HG03565 (cell line): ENCODE measurements around the gene SLC16A4.
"Not testable (repeated sequence)": the region's sequence is repeated elsewhere in the genome, so short reads cannot be mapped to it uniquely, and the experiment has no call there.

ENCODE experiments used
- ATAC-seq: cut with Tn5 transposase; IDR thresholded peaks from one replicate; pipeline ENCODE4 v1.9.1; 2021; ENCODE audit warnings: mild to moderate bottlenecking, moderate library complexity; ENCODE audit not compliant: unreplicated experiment

SLC16A4 gene

DNA sequence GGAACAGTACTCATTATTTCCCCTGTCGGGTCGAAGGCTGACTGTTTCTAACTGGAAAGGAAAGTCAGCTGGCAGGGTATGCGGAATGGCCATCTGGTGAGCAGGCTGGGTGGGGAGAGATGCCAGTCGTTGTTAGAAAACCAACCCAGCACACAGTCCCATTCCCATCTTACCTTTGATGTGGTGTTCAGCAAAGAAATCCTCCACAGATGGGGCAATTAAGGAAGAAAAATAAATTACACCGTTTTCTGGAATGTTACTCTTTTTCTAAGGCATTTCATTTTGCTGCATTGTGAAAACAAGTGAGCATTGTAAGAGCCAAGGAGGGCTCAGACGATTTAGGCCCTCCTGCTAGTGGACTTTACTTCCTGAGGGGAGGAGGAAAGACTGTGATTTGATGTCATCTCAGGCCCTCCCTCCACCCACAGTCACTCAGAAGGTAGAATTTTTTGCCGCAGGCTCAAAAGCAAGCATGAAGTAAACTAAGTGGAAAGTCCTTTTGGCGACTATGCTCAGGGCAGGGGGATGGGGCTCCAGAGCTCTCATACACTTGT lies at the start of gene SLC16A4:
SLC16A4 (minus strand) TSS at position 335 of the 554 bp plus-strand sequence. CDS start 1,703 bp downstream, outside the sequence.
- no peak for ATAC-seq

DNA sequence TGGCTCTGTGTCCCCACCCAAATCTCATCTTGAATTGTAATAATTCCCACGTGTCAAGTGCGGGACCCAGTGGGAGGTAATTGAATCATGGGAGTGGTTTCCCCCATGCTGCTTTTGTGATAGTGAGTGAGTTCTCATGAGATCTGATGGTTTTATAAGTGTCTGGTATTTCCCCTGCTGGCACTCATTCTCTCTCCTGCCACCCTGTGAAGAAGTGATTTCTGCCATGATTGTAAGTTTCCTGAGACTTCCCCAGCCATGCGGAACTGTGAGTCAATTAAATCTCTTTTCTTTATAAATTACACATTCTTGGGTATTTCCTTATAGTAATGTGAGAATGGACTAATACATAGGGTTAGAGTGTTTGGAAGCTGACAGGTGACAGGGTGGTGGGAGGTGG lies 49.0 kb upstream of the SLC16A4 start:
- not testable (repeated sequence) for ATAC-seq

DNA sequence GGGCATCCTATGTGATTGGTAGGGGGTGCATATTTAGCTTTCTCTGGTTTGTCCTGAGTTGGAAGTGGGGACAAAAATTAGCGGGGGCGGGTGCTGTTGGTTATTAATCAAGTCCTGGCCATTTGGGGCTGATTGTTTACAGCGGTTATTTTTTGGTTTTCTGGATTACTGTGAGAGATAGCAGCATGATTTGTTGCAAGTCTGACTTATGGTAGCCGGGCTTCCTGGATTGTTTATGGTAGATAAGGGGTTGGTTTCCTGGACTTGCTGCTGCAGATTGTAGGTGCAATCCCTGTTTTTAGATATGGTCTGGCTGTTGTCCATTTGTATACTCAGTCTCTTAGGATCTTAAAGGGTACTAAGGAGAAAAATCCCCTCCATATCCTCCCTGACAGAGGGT lies 48.1 kb upstream of the SLC16A4 start:
- no peak for ATAC-seq

DNA sequence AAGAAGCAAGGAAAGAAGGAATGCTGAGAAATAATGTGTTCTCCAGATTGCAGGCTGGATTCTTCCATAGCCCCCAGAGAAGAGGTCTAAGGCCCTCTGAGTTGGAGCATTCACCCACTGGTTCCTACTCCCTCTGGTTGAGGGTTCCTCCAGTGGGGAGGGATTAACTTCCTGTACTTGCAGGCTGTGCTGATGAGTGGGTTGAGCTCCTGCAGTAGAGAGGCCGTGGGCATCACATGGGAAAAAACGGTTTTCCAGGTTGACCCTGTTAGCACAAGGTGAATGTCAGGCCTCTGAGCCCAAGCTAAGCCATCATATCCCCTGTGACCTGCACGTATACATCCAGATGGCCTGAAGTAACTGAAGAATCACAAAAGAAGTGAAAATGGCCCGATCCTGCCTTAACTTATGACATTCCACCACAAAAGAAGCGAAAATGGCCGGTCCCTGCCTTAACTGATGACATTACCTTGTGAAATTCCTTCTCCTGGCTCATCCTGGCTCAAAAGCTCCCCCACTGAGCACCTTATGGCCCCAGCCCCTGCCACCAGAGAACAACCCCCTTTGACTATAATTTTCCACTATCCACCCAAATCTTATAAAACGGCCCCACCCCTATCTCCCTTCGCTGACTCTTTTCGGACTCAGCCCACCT lies 46.9 kb upstream of the SLC16A4 start:
- not testable (repeated sequence) for ATAC-seq

DNA sequence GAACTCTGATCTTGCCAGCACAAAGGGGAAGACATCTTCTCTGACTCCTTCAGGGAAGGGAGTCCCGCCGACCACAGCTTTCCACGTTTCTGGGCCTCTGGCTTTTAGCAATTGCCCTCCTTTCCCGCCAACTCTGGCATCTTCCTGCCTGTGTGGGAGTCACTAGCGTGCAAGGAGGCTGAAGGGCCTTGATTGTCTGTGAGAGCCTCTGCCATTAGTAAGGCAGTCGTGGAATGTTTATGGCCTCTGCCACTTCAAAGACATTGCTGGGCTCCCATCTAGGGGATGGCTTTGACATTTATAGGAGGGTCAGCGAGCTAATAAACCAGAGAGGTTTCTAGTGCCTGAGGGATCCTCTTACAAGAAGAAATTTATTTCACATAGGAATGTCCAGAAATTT lies 45.8 kb upstream of the SLC16A4 start:
- ATAC-seq, result no peak

DNA sequence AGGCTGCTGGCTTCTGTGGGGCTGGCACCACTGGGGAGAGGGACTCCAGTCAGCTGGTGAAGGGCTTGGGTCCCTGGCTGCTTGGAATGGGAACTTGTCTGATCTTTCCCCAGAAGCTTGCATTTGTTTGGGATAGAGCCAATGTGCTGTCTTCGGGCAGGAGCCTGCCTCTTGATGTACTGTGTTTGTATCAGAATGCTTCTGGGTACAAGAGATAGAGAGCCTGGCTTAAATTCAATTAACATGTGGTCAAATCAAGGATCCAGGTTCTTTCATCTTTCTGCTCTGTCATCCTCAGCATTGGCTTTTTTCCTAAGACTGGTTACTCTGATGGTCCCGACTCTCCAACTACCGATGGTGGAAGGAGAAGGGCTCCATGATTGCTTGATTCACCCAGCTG lies 44.1 kb upstream of the SLC16A4 start:
- ATAC-seq, result no peak

DNA sequence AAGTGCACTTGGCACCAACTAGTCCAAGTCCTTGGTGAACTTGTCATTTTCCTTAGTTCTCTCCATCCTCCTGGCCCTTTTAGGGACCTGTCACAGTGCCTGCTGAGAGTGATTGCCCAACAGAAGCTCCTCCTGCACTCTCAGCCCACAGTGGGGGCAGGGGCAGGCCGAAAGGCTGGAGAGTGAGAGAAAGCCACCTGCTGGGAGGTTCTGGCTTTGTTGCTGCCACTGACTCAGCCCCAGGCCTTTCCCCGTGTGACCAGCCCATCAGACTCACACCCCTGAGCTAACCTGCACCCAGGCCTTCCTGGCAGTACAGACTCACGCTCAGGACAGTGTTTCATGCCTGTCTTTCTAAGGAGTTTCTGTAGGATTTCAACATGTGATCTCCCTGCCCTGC lies 43.0 kb upstream of the SLC16A4 start:
- ATAC-seq, result no peak

DNA sequence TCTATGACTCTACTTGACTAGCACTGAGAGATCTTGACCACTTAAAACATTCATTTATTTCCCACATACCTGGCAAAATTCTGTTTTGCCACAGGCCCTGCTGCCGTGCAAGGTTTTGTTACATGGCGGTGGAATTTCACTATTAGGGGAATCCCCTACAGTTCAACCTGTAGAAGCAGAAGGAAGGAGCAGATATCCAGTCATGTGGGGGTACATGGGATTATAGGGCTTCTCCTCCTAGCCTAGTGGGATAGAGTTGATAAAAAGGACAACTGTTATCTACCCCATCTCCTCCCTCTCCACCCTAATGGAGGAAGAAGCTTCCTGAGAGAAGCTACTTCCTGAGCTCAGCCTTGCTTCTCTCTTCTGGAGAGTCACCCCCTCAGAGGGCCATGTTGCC lies 42.4 kb upstream of the SLC16A4 start:
- no peak for ATAC-seq

DNA sequence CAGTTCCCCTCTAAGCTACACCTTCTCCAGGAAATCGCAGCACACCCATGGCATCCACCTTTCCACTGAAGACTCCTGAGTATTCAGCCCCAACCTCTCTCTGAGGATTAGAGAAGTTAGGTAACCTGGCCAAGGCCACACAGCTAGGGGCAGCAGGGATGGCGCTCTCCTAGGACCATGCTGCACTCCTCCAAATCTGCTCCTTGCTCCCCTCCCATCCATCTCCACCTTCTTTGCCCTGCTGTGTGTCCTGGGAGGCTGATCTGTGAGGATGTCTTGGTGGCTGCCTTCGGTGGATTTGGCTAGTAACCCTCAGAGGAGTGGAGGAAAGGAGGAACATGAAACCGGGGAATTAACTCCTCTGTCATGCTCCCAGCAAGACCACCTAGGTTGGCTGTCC lies 40.1 kb upstream of the SLC16A4 start:
- ATAC-seq, result no peak

DNA sequence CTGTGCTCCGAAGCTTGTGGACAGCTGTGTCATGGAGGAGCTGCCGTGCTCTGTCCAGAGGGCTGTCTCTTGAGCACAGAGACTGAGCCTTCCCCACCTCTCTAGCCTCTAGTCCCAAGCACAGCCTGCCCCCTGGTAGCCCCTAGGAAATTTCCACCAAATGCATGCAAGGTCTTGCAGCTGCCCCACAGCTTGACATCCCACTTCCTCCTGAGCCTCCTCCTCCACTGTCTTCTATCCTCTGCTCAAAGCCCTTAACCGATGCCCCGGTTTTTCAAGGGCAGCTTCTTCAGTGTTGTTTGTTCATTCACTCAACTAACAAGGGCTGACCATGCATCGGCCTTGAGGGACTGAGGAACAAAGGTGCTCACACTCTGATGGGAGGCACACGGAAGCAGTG lies 39.5 kb upstream of the SLC16A4 start:
- ATAC-seq, result no peak

DNA sequence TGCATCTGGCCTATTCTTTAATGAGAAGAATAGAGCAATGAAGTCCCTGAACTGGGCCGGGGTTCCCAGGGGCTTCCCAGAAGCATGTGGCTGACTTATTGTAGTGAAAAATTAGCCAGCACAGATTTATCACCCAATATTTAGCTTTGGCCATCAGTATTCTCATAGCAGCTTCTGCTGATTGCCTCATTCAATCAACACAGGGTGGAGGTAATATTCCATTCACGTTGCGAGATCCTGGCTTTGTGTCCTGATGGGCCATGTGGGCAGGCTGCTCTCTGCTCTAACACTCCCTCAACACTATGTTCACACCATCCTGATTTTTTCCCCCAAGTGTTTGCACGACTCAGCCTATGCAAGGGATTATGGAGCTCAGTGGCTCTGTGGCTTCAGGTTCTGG lies 38.1 kb upstream of the SLC16A4 start:
- no peak for ATAC-seq

DNA sequence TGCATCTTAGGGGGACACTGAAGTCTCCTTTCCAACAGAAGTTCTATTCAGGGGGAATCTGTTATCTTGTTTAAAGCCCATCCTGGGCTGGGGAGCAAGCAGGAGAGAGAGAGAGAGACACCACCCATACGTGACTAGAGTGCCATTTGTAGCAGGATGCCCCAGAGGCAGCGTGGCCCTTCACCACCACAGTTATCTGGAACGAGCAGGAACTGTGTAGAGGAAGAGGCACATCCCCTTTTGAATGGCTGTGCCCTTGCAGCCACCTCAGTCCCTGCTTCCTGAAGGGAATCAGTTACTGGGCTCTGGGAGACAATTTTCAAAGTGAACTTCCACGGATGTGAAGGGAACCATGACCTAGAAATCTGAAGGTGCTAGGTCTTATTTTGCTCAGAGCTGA lies 36.0 kb upstream of the SLC16A4 start:
- ATAC-seq, result no peak

DNA sequence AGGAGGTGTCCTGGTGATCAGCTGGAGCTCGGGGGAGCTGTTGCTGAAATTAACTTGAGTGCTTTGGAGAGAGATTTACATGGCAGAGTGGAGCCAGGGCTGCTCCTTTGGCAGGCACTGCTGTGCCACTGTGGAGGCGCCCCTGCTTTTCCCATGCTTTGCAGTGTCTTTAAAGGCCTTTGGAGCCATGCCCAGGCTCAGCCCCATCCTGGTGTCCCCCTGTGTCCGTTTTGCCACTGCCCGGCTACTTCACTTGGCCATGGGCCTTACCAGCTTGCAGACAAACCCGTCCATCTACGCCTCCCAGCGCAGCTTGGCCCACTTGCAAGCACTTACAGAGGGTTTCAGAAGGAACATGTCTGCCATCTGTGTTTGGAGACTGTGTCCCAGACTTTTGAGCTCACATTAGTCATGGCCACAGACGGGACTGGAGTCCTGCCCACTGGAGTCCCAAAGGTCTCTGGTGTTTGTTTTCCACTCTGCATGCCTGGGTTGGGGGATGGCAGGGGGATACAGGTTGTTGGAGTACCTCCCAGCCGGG lies 34.9 kb upstream of the SLC16A4 start:
- no peak for ATAC-seq

DNA sequence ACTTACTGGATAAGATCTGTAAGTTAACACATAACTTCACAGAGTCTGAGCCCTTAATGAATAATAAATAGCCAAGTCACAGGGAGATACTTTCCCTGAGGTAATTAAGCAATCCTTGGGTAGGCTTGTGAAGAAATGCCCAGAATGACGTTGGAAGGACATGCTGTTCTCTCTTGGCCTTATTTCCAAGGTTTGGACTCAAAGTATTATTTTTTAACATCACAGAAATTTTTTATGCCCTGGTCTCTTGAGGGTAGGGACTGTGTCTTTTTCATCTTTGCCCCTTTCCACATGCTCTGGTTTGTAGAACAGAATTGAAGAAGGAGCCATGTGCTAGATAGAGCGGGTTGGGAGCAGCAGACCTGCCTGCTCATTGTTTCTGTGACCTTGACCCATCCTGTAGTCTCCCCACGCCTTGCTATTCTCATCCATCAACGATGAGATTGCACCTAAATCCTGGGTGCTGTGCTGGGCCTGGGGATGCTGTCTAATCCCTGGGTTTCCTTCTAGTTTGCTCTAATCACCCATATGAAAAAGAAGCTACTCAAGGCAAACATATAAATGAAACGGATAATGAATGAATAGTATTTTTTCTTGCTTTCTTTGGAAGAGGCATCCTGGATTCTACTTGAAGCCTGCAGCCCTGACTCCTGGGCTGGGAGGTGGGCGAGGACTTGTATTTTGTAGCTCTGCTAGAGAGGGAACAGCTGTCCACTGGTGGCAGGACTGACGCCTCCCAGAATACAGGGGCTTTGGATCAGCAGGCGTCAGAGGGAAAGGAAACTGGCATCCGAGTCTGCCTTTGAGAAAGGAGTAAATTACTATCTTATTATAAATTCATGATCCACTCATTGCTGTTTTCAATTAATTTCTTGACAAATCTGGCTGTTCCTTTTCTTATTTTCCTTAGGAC lies 34.1 kb upstream of the SLC16A4 start:
- no peak for ATAC-seq

DNA sequence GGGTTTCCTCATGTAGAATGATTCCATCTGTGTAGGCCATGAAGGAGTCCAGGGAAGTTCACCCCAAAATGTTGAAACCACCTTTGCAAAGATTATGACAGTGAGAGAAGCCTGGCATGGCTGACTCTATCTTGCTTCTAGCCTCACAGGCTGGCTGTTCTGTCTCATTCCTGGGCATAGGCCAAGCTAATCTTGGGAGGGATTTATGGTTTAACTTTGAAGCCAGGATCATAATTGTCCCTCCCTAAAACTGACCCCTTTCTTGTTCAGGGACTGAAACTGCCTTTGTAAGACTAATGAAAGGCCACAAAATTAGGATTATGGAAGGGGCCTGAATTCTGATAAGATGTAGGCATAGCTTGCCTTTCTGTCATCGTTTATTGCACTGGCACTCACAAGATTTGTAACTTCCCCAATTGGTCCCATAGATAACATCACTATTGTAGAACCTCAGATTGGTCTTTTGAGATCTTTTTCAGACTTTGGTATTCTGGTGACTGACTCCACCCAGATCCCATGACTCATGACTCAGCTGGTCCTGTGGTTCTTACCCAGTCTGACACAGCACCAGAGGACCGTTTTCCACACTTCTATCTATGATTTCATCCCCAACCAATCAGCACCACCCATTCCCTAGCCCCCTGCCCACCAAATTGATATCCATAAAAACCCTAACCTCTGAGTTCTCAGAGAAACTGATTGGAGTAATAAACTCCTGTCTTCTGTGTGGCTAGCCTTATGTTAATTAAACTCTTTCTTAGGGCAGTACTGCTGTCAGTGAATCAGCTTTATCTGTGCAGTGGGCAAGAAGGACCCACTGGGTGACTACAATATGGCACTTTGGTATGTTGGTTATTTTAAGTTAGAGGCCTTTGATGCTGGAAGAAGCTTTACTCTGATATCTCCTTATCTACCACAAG lies 30.3 kb upstream of the SLC16A4 start:
- no peak for ATAC-seq

DNA sequence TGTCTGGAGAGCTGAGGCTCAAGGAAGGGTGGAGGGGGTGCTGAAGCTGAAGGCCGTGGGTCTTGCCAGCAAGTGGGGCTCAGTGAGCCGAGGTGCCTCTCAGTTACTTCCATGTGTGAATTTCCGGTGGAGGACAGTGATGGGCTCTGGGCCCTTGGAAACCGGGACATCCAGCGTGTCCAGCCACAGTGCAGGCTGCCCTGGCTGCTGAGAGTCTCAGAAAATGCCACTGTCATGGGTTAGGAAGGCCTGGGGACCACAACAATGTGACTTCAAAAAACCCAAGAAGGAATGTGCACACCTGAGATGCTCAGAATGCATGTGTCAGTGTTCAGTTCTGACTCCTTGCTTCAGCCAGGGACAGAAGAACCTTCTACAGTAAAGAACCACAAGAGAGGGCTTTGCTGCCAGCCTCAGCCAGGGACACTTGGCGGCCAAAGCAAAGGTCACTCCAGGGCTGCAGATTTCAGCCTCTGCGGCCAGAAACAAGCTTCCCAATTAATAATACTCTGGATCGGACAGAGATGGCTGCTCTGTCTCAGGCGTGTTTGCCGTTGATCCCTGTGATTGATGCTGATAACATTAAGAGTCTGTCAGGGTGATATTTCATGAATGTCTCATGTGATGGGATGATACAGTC lies 29.3 kb upstream of the SLC16A4 start:
- ATAC-seq, result no peak

DNA sequence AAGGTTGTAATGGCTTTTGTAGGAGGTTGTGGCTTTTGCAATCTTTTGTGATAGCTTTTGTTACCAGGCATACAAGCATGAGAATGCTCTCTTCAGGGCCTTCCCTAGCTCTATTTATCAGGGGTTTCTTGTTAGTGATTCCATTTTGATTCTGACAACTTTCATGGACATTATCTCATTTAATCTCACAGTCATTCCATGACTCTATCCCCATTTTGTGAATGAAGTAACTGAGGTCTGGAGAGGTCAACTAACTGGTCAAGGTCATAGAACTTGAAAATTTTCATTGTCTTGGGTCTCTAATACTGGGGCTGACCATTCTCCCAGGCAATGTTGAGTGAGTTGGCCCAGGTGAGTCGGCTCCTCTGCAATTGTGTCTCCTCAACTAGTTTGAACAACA lies 27.9 kb upstream of the SLC16A4 start:
- no peak for ATAC-seq

DNA sequence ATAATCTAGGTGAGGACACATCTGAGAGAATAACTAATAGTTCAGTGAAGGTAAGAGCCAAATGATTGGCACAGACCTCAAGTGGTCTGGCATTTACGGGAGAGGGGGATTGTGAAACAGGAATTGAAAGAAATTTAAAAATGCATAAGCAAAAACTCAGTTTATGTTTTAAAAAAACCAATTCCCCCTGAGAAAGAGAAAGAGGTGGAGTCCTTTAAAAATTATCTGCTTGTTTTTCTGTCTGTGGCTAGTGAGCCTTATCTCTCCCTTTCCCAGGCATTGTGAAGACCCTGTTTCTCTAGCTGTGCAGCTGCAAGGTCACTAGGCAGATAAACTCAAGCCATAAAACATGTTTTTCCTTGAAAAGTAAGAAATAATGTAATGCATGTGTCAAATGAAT lies 22.2 kb upstream of the SLC16A4 start:
- not testable (repeated sequence) for ATAC-seq

DNA sequence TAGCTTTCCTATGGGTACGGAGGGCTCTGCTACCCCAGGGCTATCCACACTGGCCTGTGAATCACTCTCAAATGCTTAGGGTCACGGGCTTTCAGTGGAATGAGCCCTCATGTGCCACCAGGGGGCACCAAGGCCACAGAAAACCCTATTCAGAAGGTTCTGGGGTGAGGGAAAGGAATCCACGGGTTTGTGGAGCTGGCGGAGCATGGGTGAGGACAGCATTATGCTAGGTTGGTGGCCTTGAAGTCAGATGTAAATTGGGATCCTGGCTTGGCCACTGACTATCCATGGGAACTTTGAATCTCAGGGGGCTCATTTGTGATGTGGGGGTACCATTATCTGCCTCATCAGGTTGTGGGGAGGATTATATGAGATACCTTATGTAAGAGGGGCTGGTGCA lies 21.8 kb upstream of the SLC16A4 start:
- no peak for ATAC-seq

DNA sequence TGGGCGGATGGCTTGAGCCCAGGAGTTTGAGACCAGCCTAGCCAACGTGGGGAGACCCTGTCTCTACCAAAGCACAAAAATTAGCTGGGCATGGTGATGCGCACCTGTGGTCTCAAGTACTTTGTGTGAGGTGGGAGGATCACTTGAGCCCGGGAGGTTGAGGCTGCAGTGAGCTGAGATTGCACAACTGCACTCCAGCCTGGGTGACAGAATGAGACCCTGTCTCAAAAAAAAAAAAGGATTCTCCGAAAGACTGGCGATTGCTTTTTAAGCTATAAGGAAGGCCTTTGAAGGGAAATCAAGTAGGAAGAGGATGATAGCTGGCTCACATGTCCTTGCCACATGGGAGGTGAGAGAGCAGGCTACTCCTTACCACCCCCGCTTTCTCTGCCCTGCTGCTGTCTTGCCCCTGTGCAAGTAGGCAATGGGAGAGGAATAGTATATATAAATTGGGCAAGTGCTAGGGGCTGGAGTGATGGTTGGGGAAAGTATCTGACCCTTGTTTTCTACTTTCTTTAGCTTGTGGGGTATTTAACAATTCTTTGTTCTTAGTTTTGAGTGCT lies 20.4 kb upstream of the SLC16A4 start:
- no peak for ATAC-seq
